ENCODE results near the gene WDFY4. TPM values are rescaled to one million over a fixed set of nuclear protein-coding genes. Genes with fewer than 3 reads are reported as not detected.
A peak's percentile ranks its signal among the peaks of the same experiment; 100 is the strongest.

WDFY4 gene
- total RNA-seq, 1 donor from 2014 or later, result not detected

DNA sequence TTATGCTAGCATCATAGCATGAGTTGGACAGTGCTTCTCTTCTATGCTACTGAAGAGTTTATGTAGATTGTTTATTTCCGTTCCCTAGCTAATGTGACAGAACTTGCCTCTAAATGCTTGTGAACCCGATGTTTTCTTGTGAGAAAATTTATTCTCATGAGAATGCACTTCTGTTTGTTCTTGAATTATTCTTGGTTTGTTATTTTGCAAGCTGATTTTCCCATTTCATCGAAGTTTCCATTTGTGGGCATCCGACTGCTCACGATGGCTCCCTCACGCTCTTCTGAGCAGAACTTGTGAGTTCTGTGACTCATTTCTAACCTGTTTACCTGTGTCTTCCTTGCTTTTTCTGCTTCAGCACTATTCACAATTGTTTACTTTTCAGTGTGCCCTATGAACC lies 59.9 kb downstream of the WDFY4 start:
- Histone ChIP-seq H2AFZ (replicated peaks) (no peak overlapping the region), H3K27ac (no peak overlapping the region), H3K79me2 (ENCODE audit: low read depth) (no peaks in the 10 kb centered on the region), H3K9me3 (ENCODE audit: low read depth) (no peaks in the 10 kb centered on the region), H3K4me1 (peaks cover 6% of the 10 kb centered on the region), H4K20me1 (ENCODE audit: low read depth) (no peaks in the 10 kb centered on the region), H3F3A (ENCODE audit: low read depth) (no peaks in the 10 kb centered on the region), H3K4me2 (no peak overlapping the region), H3K4me3 (no peak overlapping the region), H3K36me3 (no peaks in the 10 kb centered on the region), H3K27me3 (no peaks in the 10 kb centered on the region), H3K9ac (no peak overlapping the region)
- DNase-seq (ENCODE audit: low spot score), result no peak
- peaks cover 27% of the 10 kb centered on the region for H3K4me1 Mint-ChIP-seq
- H3K4me3 Mint-ChIP-seq, result no peak overlapping the region
- no peaks in the 10 kb centered on the region for H3K9me3 Mint-ChIP-seq
- H3K27ac Mint-ChIP-seq, result no peak overlapping the region
- no peaks in the 10 kb centered on the region for H3K36me3 Mint-ChIP-seq
- no peak for TF ChIP-seq EZH2phosphoT487 (IDR thresholded peaks at IDR 0.05)
- TF ChIP-seq, protein P1, sequence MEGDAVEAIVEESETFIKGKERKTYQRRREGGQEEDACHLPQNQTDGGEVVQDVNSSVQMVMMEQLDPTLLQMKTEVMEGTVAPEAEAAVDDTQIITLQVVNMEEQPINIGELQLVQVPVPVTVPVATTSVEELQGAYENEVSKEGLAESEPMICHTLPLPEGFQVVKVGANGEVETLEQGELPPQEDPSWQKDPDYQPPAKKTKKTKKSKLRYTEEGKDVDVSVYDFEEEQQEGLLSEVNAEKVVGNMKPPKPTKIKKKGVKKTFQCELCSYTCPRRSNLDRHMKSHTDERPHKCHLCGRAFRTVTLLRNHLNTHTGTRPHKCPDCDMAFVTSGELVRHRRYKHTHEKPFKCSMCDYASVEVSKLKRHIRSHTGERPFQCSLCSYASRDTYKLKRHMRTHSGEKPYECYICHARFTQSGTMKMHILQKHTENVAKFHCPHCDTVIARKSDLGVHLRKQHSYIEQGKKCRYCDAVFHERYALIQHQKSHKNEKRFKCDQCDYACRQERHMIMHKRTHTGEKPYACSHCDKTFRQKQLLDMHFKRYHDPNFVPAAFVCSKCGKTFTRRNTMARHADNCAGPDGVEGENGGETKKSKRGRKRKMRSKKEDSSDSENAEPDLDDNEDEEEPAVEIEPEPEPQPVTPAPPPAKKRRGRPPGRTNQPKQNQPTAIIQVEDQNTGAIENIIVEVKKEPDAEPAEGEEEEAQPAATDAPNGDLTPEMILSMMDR (IDR thresholded peaks at IDR 0.05), result no peak
- TF ChIP-seq EZH2 (IDR thresholded peaks at IDR 0.05), result no peak
- H3K27me3 Mint-ChIP-seq (ENCODE audit: insufficient read depth, low read depth), result no peaks in the 10 kb centered on the region

DNA sequence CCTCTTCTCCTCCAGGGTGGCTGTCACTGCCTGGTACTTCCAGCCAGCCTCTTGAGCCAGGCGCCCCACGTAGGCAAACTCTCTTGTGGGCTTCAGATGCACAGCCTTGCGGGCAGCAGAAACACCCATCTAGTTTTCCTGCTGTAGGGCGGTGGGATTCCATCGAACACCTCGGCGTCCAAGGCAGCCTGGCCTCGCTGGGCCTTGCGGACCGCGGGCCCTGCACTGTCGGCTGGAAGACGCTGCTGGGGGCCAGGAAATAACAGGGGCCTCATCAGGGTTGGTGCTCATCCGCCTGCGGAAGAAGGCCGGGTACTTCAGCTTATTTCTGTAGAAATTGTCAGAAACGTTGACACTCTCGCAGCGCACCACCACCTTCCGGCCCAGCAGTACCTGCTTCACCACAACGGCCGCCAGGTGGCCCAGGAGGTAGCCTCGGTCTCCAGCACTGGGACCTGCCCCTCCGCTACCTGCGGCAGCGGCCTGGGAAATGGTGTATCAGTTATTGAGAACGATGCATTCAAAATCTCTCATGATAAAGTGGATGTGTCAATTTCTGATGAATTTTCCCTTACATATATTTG lies 61.1 kb downstream of the WDFY4 start:
- H3K4me2 ChIP-seq, result no peak overlapping the region
- H3K4me3 Mint-ChIP-seq, result no peak overlapping the region
- DNase-seq (ENCODE audit: low spot score), result peak; percentile 46
- H3K36me3 ChIP-seq, result no peaks in the 10 kb centered on the region
- H3K79me2 ChIP-seq (ENCODE audit: low read depth), result no peaks in the 10 kb centered on the region
- no peaks in the 10 kb centered on the region for H3K36me3 Mint-ChIP-seq
- H3K27me3 ChIP-seq, result no peaks in the 10 kb centered on the region
- H2AFZ ChIP-seq (replicated peaks), result peak overlapping the region; percentile 63
- H3K27ac ChIP-seq, result no peak overlapping the region
- H3K9me3 Mint-ChIP-seq, result no peaks in the 10 kb centered on the region
- H3F3A ChIP-seq (ENCODE audit: low read depth), result no peaks in the 10 kb centered on the region
- no peak for TF ChIP-seq EZH2 (IDR thresholded peaks at IDR 0.05)
- TF ChIP-seq, protein P1 (IDR thresholded peaks at IDR 0.05), result peak; percentile 59
- peaks cover 3% of the 10 kb centered on the region for H3K4me1 ChIP-seq
- no peaks in the 10 kb centered on the region for H3K9me3 ChIP-seq (ENCODE audit: low read depth)
- H4K20me1 ChIP-seq (ENCODE audit: low read depth), result no peaks in the 10 kb centered on the region
- peaks cover 16% of the 10 kb centered on the region for H3K4me1 Mint-ChIP-seq
- H3K9ac ChIP-seq, result no peak overlapping the region
- H3K4me3 ChIP-seq, result no peak overlapping the region
- no peak overlapping the region for H3K27ac Mint-ChIP-seq
- peaks cover 2% of the 10 kb centered on the region for H3K27me3 Mint-ChIP-seq (ENCODE audit: insufficient read depth, low read depth)

DNA sequence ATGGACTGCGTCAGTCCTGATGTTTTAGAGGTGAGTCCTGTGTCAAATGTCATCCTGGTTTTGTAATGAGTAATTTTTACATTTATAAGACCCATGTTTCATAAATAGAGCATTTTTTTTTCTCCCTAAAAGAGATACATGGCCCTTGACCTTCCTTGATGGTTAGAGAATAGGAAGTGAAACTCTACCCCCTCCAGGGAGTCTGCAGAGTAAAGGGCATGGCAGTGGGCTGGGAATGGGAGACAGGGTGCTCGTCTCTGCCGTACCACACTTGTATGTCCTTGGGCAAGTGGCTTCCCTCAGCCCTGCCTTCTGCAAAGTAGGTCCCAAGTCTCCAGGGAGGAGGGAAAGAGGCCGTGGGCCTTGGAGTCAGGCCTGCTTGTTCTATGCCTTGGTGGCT lies 63.9 kb downstream of the WDFY4 start:
- H3K36me3 ChIP-seq, result no peaks in the 10 kb centered on the region
- no peaks in the 10 kb centered on the region for H3K79me2 ChIP-seq (ENCODE audit: low read depth)
- no peak overlapping the region for H3K9ac ChIP-seq
- H4K20me1 ChIP-seq (ENCODE audit: low read depth), result no peaks in the 10 kb centered on the region
- no peaks in the 10 kb centered on the region for H3K9me3 ChIP-seq (ENCODE audit: low read depth)
- Mint-ChIP-seq H3K36me3 (no peaks in the 10 kb centered on the region), H3K9me3 (no peaks in the 10 kb centered on the region), H3K27ac (no peak overlapping the region), H3K4me3 (no peak overlapping the region), H3K4me1 (peaks cover 3% of the 10 kb centered on the region), H3K27me3 (ENCODE audit: insufficient read depth, low read depth) (peaks cover 2% of the 10 kb centered on the region)
- H2AFZ ChIP-seq (replicated peaks), result no peak overlapping the region
- H3K27ac ChIP-seq, result no peak overlapping the region
- no peak overlapping the region for H3K4me3 ChIP-seq
- no peak for TF ChIP-seq EZH2 (IDR thresholded peaks at IDR 0.05)
- H3F3A ChIP-seq (ENCODE audit: low read depth), result no peaks in the 10 kb centered on the region
- no peaks in the 10 kb centered on the region for H3K4me1 ChIP-seq
- no peak overlapping the region for H3K4me2 ChIP-seq
- H3K27me3 ChIP-seq, result no peaks in the 10 kb centered on the region
- no peak for DNase-seq (ENCODE audit: low spot score)

DNA sequence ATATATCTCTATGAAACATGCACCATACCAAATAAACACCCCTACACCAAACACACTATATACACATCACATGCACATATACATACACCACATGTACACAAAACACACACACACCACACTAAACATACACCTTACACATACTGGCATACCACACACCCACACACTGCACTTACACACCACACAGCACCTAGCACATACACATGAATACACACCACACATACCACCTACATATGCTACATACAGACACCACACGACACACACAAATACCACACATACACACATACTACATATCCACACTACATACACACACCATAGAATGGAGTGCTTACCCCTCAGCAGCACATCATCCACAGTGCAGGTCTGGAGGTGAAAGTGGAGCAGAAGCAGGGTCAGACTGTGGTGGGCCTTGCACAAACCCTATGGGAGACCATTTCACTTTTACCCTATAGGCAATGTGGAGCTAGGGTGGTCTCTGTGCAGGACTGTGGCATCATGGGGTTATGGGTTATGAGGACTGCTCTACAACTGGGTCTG lies 64.6 kb downstream of the WDFY4 start:
- H3K4me1 Mint-ChIP-seq, result no peaks in the 10 kb centered on the region
- H3K79me2 ChIP-seq (ENCODE audit: low read depth), result no peaks in the 10 kb centered on the region
- no peak overlapping the region for H3K27ac ChIP-seq
- no peak overlapping the region for H3K4me3 Mint-ChIP-seq
- TF ChIP-seq EZH2phosphoT487 (IDR thresholded peaks at IDR 0.05) (no peak), EZH2 (IDR thresholded peaks at IDR 0.05) (no peak)
- TF ChIP-seq, protein P1 (IDR thresholded peaks at IDR 0.05), result no peak
- DNase-seq (ENCODE audit: low spot score), result no peak
- H3K27ac Mint-ChIP-seq, result no peak overlapping the region
- no peaks in the 10 kb centered on the region for H3K36me3 ChIP-seq
- no peaks in the 10 kb centered on the region for H3K36me3 Mint-ChIP-seq
- no peaks in the 10 kb centered on the region for H3K9me3 Mint-ChIP-seq
- peaks cover 2% of the 10 kb centered on the region for H3K27me3 Mint-ChIP-seq (ENCODE audit: insufficient read depth, low read depth)
- H3K9me3 ChIP-seq (ENCODE audit: low read depth), result no peaks in the 10 kb centered on the region
- no peak overlapping the region for H3K4me2 ChIP-seq
- H3F3A ChIP-seq (ENCODE audit: low read depth), result no peaks in the 10 kb centered on the region
- no peak overlapping the region for H3K9ac ChIP-seq
- no peak overlapping the region for H2AFZ ChIP-seq (replicated peaks)
- H3K27me3 ChIP-seq, result no peaks in the 10 kb centered on the region
- no peaks in the 10 kb centered on the region for H3K4me1 ChIP-seq
- H3K4me3 ChIP-seq, result no peak overlapping the region
- H4K20me1 ChIP-seq (ENCODE audit: low read depth), result no peaks in the 10 kb centered on the region
